Testis (tissue), 2 donors: ENCODE results near the gene SOST.

Source experiments
- POLR2A ChIP-seq: fragments of 450-650 bp; IDR thresholded peaks from one replicate; pipeline ENCODE4 v1.6.1; 2017; ENCODE audit warnings: antibody characterized with exemption, mild to moderate bottlenecking, moderate library complexity
- TF ChIP-seq, protein P1 (sequence below), 3 experiments: fragments of 450-650 bp in 2 of 3; fragments of 200-600 bp in 1 of 3; sonication (generic) in 1 of 3; IDR thresholded peaks; one replicate each; pipeline ENCODE4 v1.5.1; 2016 to 2019; ENCODE audit warnings: antibody characterized with exemption in 3 of 3, mild to moderate bottlenecking in 2 of 3, moderate library complexity in 1 of 3

DNA sequence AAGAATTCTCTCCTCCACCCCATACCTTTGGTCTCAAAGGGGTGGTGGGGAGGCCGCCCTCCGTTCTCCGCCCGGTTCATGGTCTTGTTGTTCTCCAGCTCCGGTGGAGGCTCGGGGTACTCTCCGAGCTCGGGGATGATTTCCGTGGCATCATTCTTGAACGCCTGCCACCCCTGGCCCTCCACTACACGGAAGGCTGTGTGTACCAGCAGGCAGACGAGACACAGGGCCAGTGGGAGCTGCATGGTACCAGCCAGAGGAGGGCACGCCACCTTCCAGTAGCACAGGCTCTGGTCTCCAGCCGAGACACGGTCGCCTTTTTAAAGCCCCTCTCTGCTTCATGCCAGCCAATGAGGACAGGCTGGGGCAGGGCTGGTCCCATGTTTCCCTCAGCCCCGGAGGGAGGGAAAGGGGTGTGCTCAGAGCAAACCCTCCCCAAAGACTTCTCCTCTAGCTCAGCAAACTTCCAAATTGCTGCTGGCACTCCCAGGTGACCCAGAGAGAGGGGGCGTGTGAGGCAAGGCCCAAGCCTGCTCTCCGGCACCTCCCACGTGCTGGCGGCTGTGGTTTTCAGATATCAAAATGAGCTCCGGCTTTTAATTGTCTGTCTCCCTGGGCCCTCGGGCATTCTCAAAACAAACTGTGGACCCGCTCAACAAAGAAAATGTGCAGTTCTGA, at the start of gene SOST:
- TF ChIP-seq, protein P1, sequence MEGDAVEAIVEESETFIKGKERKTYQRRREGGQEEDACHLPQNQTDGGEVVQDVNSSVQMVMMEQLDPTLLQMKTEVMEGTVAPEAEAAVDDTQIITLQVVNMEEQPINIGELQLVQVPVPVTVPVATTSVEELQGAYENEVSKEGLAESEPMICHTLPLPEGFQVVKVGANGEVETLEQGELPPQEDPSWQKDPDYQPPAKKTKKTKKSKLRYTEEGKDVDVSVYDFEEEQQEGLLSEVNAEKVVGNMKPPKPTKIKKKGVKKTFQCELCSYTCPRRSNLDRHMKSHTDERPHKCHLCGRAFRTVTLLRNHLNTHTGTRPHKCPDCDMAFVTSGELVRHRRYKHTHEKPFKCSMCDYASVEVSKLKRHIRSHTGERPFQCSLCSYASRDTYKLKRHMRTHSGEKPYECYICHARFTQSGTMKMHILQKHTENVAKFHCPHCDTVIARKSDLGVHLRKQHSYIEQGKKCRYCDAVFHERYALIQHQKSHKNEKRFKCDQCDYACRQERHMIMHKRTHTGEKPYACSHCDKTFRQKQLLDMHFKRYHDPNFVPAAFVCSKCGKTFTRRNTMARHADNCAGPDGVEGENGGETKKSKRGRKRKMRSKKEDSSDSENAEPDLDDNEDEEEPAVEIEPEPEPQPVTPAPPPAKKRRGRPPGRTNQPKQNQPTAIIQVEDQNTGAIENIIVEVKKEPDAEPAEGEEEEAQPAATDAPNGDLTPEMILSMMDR (IDR thresholded peaks at IDR 0.05): no peak
- no peak for TF ChIP-seq POLR2A
